C1 segment of cervical spinal cord (tissue), 14 donors: ENCODE data around the gene CDK14.
A peak's percentile ranks its signal among the peaks of the same experiment; 100 is the strongest.

Source experiments
- DNase-seq, 14 donors: peaks; one replicate each; lab custom pipeline; 2025; lab: John Stamatoyannopoulos, UW

CDK14 gene

GRCh38 chr7:91086200-91086599 lies 490.1 kb downstream of the CDK14 start:
- DNase-seq: no peak

- no peak for DNase-seq
These were observed 492.0 kb downstream of the CDK14 start for GRCh38 chr7:91088156-91088555.

GRCh38 chr7:91088691-91089090 lies 492.6 kb downstream of the CDK14 start:
- DNase-seq: no peak

GRCh38 chr7:91089382-91089963 lies 493.4 kb downstream of the CDK14 start:
- peak in 3 of 14 donors; percentile 0 to 37 (median 1) for DNase-seq

- DNase-seq: no peak
These were observed 494.6 kb downstream of the CDK14 start for GRCh38 chr7:91090684-91091083.

- DNase-seq: no peak
These were observed 495.5 kb downstream of the CDK14 start for GRCh38 chr7:91091631-91092030.

GRCh38 chr7:91093181-91093580 lies 497.1 kb downstream of the CDK14 start:
- no peak for DNase-seq

GRCh38 chr7:91098566-91098965 lies 502.4 kb downstream of the CDK14 start:
- DNase-seq: no peak

GRCh38 chr7:91103363-91103762 lies 507.2 kb downstream of the CDK14 start:
- no peak for DNase-seq

- DNase-seq: no peak
These were observed 511.3 kb downstream of the CDK14 start for GRCh38 chr7:91107460-91107859.

GRCh38 chr7:91109200-91109599 lies 513.1 kb downstream of the CDK14 start:
- DNase-seq: no peak

GRCh38 chr7:91112902-91113341 lies 516.8 kb downstream of the CDK14 start:
- DNase-seq: no peak

GRCh38 chr7:91114232-91114631 lies 518.1 kb downstream of the CDK14 start:
- DNase-seq: no peak

- peak in 1 of 14 donors; percentile 60 for DNase-seq
These were observed 530.6 kb downstream of the CDK14 start for GRCh38 chr7:91126762-91127161.

- DNase-seq: no peak
These were observed 531.2 kb downstream of the CDK14 start for GRCh38 chr7:91127325-91127724.

GRCh38 chr7:91127959-91128358 lies 531.8 kb downstream of the CDK14 start:
- no peak for DNase-seq

GRCh38 chr7:91128683-91129348 lies 532.7 kb downstream of the CDK14 start:
- DNase-seq: no peak

GRCh38 chr7:91135300-91135699 lies 539.2 kb downstream of the CDK14 start:
- no peak for DNase-seq

- no peak for DNase-seq
These were observed 539.7 kb downstream of the CDK14 start for GRCh38 chr7:91135703-91136430.

GRCh38 chr7:91137153-91137787 lies 541.1 kb downstream of the CDK14 start:
- no peak for DNase-seq

GRCh38 chr7:91137788-91138368 lies 541.8 kb downstream of the CDK14 start:
- no peak for DNase-seq

GRCh38 chr7:91140286-91140685 lies 544.2 kb downstream of the CDK14 start:
- DNase-seq: no peak
